Left lung (tissue), 10 donors: ENCODE measurements around the gene PAPPA. TPM values are rescaled to one million over a fixed set of nuclear protein-coding genes. Genes with fewer than 3 reads are reported as not detected.

Experiments
- ATAC-seq: fragments of 200-7000 bp; cut with Tn5 transposase; one replicate; pipeline ENCODE4 v1.9.1; 2020; ENCODE audit warnings: moderate library complexity
- DNase-seq, 4 donors: peaks; one replicate each; pipeline ENCODE4 v3.0.0-alpha.2; 2013 to 2020
- H3K27ac ChIP-seq, 2 donors: fragments of 200-600 bp; sonication (generic) in 1 of 2; one replicate each; pipeline versions ENCODE4 v1.5.0 to v1.8.0; 2020 to 2021
- H3K27me3 ChIP-seq, 2 donors: fragments of 200-600 bp; sonication (generic) in 1 of 2; one replicate each; pipeline versions ENCODE4 v1.5.0 to v1.8.0; 2020 to 2021
- H3K36me3 ChIP-seq, 2 donors: fragments of 200-600 bp; sonication (generic) in 1 of 2; one replicate each; pipeline versions ENCODE4 v1.5.0 to v1.8.0; 2020 to 2021
- H3K4me1 ChIP-seq, 2 donors: fragments of 200-600 bp; one replicate each; pipeline ENCODE4 v1.8.0; 2021
- H3K4me3 ChIP-seq, 2 donors: fragments of 200-600 bp; sonication (generic) in 1 of 2; one replicate each; pipeline versions ENCODE4 v1.5.0 to v1.8.0; 2020 to 2021; ENCODE audit warnings: mild to moderate bottlenecking in 1 of 2
- H3K9me3 ChIP-seq, 2 donors: fragments of 200-600 bp; sonication (generic) in 1 of 2; one replicate each; pipeline versions ENCODE4 v1.5.0 to v1.8.0; 2020 to 2021
- intact Hi-C, 2 donors: fragments of 100-400 bp; cut with DNase I; formaldehyde crosslinking; loops; one replicate each; pipeline versions ENCODE4 v1.11.2 to v1.14.2; 2022
- polyA plus RNA-seq, 6 donors: library from polyadenylated mRNA; unstranded; fragments of 120-200 nt; gene quantifications; one replicate each; pipeline ENCODE4 v1.2.1, GENCODE V29; 2013; ENCODE audit not compliant: insufficient read length in 6 of 6
- total RNA-seq, 2 donors: library from RNA; stranded (reverse); fragmentation: NEBNext Ultra II Directional; extraction: Animal tissue kit (Norgen Biotek cat#: 25700); gene quantifications; one replicate each; pipeline ENCODE4 v1.2.1, GENCODE V29; 2021
- TF ChIP-seq, protein P1 (sequence below), 2 donors: fragments of 200-600 bp; sonication (generic) in 1 of 2; IDR thresholded peaks; one replicate each; pipeline versions ENCODE4 v1.5.0 to v1.8.0; 2021; ENCODE audit warnings: antibody characterized with exemption in 2 of 2
- donor health status: DM: no; HTN: yes; CAD: no.
- donor health status: DM: no; HTN: no; CAD: no.

Gene PAPPA
- total and polyA plus RNA-seq, 8 donors, result 1.1 to 9.8 (median 1.3) TPM

DNA sequence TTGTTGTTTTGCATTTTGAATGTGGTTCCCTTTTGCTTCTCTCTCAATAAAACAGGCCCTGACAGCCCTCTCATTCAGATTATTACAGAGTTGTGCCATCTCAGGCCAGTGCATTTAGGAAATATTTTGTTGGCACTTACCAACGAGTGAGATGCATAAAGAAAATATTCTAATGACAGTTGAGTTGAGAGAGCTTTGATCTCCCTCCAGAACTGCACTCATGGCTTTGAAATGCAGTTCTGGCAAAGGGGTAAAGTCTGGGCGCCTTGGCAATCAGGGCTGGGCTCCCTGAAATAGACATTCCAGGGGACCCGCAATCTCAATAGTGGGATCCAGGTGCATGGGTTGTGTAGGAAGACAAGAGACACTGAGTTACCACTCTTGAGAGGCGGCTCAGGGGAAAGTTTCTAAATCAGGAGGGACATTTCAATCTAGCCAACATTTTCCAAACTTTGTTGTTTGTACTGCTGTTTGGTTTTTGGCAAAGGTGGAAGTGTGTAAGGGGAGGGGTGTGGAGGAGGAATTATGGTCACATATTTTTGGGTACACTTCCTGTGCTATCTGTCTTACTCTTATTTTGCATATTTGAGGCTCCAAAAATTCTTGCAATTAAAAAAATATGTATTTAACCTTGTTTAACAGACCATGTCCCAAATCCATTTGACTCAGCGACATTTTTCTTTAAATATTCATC is 48.8 kb downstream of the PAPPA start:
- TF ChIP-seq, protein P1, sequence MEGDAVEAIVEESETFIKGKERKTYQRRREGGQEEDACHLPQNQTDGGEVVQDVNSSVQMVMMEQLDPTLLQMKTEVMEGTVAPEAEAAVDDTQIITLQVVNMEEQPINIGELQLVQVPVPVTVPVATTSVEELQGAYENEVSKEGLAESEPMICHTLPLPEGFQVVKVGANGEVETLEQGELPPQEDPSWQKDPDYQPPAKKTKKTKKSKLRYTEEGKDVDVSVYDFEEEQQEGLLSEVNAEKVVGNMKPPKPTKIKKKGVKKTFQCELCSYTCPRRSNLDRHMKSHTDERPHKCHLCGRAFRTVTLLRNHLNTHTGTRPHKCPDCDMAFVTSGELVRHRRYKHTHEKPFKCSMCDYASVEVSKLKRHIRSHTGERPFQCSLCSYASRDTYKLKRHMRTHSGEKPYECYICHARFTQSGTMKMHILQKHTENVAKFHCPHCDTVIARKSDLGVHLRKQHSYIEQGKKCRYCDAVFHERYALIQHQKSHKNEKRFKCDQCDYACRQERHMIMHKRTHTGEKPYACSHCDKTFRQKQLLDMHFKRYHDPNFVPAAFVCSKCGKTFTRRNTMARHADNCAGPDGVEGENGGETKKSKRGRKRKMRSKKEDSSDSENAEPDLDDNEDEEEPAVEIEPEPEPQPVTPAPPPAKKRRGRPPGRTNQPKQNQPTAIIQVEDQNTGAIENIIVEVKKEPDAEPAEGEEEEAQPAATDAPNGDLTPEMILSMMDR (IDR thresholded peaks at IDR 0.05), result no peak
- no peak for DNase-seq
- Histone ChIP-seq H3K27ac (no peak overlapping the region), H3K36me3 (no peaks in the 10 kb centered on the region), H3K4me3 (no peak overlapping the region), H3K27me3 (no peaks in the 10 kb centered on the region), H3K9me3 (no peaks in the 10 kb centered on the region), H3K4me1 (no peaks in the 10 kb centered on the region)
- ATAC-seq, result no peak
- intact Hi-C loops, result no loop called here

DNA sequence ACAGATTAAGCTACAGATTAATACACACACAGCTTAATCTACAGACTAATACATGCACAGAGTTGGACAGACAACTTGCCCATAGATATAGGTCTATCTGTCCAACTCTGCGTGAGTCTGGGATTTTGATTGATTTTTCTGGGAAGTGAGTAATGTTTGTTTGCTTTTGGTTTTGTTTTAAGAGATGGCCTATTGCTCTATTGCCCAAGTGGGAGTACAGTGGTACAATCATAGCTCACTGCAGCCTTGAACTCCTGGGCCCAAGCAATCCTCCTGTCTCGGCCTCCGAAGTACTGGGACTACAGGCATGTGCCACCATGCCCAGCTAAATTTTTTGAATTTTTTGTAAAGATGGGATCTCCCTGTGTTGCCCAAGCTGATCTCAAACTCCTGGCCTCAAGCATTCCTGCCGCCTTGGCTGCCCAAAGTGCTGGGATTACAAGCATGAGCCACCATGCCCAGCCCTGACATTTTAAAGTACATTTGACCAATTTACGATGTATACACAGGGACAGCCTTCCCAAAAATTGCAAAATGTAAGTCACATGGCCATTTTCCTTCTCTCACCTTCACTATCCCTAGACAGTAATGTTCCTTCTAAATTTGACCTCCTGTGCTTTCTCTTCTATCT is 50.8 kb downstream of the PAPPA start:
- H3K27me3 ChIP-seq, result no peaks in the 10 kb centered on the region
- no peaks in the 10 kb centered on the region for H3K36me3 ChIP-seq
- no peaks in the 10 kb centered on the region for H3K9me3 ChIP-seq
- intact Hi-C loops, result no loop called here
- H3K27ac ChIP-seq, result no peak overlapping the region
- ATAC-seq, result no peak
- TF ChIP-seq, protein P1 (IDR thresholded peaks at IDR 0.05), result no peak
- H3K4me3 ChIP-seq, result no peak overlapping the region
- H3K4me1 ChIP-seq, result no peaks in the 10 kb centered on the region
- DNase-seq, result no peak

DNA sequence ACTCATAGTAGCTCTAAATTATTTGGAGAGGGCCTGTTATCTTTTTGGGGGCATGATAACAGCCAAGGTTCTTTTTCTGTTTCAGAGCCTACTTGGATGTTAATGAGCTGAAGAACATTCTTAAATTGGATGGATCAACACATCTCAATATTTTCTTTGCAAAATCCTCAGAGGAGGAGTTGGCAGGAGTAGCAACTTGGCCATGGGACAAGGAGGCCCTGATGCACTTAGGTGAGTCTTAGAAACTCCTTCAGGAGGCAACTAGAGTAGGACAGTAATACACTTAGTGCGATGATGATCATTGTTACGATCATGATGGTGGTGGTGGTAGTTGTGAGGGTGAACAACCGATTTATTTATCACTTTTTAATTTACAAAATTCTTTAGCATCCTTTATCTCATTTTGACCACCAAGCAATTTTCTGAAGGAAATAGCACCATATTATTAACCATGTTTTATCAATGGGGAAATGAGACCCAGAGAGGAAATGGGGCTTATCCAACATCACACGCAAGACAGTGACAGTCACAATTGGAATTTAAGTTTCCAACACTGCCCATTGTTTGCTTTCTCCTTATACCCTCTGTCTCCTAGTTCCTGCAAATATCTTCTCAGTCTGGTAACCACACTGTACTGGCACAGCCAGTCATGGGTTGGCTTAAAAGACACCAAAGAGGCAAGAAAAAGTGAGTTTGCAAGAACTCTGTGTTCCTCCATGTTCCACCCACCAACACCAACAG is 54.0 kb downstream of the PAPPA start:
- Histone ChIP-seq H3K4me3 (no peak overlapping the region), H3K27ac (no peak overlapping the region), H3K36me3 (no peaks in the 10 kb centered on the region), H3K27me3 (no peaks in the 10 kb centered on the region), H3K4me1 (no peaks in the 10 kb centered on the region), H3K9me3 (no peaks in the 10 kb centered on the region)
- TF ChIP-seq, protein P1 (IDR thresholded peaks at IDR 0.05), result no peak
- intact Hi-C loops, result no loop called here
- ATAC-seq, result no peak
- no peak for DNase-seq

DNA sequence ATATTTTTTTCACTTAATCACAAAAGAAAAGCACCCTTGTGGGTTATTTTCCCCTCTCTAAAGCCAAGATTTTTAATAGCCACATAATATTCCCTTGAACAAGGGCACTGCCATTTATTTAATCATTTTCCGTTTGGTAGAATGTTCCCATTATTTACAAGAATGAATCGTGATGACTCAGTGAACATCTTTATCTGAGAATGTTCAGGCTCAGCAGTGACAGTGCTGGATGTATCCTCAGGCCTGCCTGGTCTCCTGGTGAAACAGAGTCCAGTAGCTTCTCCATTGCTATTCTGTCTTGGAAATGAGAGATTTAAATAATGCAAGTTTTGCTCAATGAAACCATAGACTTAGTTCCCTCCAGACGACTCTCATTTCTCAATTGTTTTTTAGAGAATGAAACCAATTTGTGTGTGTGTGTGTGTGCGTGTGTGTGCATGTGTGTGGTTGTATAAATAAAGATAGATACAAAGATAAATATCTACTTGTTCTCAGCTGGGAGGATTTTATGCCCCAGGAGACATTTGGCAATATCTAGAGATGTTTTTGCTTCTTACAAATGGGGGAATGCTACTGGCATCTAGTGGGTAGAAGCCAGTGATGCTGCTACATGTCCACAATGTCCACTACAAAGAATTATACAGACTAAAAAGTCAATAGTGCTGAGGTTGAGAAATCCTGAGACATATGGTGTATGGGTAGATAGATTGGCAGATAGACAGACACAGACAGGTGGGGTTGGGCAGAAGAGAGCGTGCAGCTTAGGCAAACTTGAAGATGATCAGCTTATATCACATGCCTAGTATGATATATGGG is 55.0 kb downstream of the PAPPA start:
- intact Hi-C loops, result no loop called here
- no peak for ATAC-seq
- Histone ChIP-seq H3K4me1 (no peaks in the 10 kb centered on the region), H3K36me3 (no peaks in the 10 kb centered on the region), H3K4me3 (no peak overlapping the region), H3K27me3 (no peaks in the 10 kb centered on the region), H3K9me3 (no peaks in the 10 kb centered on the region), H3K27ac (no peak overlapping the region)
- no peak for DNase-seq
- TF ChIP-seq, protein P1 (IDR thresholded peaks at IDR 0.05), result no peak
